Activated CD4-positive, alpha-beta T cell treated with anti-CD3 and anti-CD28 coated beads, Interleukin-2, amount 50 U/mL, for 1 hour (primary cell): ENCODE results near the gene MDC1.
"Not testable (repeated sequence)": the region's sequence is repeated elsewhere in the genome, so short reads cannot be mapped to it uniquely, and the experiment has no call there.

Experiments
- DNase-seq: peaks from one replicate; pipeline ENCODE4 v3.0.0-alpha.2; 2020

The MDC1 gene

DNA sequence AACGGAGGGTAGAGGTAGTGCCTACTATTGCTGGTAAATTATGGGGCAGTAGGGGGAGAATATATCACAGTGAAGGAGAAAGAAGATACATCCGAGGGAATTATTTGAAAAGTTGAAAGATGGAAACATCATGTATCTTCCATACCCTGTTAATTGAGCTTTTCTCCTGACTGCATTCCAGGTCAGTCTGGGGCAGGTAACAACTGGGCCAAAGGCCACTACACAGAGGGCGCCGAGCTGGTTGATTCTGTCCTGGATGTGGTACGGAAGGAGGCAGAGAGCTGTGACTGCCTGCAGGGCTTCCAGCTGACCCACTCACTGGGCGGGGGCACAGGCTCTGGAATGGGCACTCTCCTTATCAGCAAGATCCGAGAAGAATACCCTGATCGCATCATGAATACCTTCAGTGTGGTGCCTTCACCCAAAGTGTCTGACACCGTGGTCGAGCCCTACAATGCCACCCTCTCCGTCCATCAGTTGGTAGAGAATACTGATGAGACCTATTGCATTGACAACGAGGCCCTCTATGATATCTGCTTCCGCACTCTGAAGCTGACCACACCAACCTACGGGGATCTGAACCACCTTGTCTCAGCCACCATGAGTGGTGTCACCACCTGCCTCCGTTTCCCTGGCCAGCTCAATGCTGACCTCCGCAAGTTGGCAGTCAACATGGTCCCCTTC is 6.2 kb upstream of the MDC1 start:
- DNase-seq: not testable (repeated sequence)

DNA sequence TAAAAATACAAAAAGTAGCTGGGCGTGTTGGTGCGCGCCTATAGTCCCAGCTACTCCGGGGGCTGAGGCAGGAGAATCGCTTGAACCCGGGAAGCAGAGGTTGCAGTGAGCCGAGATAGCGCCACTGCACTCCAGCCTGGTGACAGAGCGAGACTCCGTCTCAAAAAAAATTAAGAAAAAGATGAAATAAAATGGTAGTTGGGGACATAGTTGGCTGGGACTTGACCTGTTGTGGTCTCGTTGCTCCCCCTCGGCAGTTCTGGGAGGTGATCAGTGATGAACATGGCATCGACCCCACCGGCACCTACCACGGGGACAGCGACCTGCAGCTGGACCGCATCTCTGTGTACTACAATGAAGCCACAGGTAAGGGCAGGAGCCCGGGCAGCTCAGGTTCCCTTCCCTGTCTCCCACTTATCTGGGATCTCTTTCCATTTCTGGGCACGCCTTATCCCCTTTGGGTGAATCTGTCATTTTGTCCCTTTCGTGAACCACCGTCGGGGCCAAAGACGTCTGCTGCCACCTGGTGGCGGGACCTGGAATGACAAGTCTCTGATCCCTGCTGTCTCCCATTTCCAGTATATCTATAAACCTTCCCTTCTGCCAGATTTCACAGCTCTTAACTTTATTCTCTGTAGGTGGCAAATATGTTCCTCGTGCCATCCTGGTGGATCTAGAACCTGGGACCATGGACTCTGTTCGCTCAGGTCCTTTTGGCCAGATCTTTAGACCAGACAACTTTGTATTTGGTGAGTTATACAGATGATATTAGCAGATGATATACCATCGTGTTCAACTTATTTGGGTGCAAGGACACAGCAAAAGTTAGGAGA is 5.4 kb upstream of the MDC1 start:
- peak; percentile 87 for DNase-seq

DNA sequence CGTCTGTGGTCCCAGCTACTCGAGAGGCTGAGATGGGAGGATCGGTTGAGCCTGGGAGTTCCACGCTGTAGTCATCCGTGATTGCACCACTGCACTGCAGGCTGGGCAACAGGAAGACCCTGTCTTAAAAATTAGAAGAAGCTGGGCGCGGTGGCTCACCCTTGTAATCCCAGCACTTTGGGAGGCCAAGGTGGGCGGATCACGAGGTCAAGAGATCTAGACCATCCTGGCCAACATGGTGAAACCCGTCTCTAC is 4.9 kb upstream of the MDC1 start:
- peak; percentile 21 for DNase-seq

DNA sequence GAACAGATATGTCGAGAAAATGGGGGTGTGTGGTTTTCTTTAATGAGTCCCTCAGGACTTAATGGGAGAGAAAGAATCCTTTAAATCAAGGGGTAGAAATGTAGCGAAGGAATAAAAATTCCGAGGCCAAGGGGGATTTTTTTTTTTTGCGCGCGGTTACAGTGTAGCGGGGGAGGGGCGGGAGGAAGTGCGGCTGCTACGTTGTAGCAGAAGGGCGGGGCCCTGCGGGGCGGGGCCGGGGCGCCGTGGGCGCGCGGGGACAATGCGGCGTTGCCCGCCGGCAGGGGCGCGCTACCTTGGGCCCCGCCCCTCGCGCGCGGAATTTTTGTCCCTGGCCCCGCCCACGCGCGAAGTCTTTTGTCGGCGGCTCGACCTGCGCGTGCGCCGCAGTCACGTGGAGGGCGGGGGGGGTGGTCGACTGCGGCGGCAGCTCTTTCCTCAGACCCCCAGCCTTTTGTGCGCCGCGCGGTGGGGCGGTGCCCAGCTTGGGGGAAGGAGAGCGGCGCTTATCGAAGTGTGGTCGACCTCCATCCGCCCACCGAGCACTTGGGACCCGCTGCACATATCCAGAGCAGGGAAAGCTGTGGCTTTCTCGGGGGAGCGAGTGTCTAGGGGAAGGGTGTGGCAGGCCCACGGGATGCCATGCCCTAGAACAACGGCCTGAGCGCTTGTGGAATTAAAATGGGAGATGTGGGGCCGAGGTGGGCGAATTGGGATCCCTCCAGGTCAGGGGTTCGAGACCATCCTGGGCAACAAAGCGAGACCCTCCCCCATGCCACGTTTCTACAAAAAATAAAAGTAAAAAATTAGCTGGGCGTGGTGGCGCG is 4.3 kb upstream of the MDC1 start:
- DNase-seq: peak; percentile 95

DNA sequence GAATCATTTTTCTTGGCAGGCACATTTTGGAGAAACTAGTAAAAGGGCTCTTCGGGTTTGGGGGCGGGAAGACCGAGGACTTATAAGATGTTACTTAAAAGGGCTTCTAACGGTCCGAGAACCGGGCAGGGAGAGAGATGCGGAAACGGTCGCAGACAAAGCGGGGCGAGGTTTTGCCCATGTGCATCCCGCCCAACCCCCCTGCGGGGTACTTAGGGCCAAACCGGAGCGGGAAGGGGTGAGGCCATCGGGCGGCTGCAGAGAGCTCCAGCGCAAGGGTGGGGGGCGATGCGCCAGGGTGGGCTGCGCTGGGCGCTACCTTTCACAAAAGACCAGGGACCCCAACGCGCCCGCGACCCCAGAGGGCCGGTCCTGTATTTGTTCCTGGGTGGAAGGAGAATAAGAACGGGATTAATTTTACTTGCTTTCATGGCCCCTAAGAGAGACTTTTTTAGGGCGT is 3.7 kb upstream of the MDC1 start:
- peak; percentile 51 for DNase-seq

DNA sequence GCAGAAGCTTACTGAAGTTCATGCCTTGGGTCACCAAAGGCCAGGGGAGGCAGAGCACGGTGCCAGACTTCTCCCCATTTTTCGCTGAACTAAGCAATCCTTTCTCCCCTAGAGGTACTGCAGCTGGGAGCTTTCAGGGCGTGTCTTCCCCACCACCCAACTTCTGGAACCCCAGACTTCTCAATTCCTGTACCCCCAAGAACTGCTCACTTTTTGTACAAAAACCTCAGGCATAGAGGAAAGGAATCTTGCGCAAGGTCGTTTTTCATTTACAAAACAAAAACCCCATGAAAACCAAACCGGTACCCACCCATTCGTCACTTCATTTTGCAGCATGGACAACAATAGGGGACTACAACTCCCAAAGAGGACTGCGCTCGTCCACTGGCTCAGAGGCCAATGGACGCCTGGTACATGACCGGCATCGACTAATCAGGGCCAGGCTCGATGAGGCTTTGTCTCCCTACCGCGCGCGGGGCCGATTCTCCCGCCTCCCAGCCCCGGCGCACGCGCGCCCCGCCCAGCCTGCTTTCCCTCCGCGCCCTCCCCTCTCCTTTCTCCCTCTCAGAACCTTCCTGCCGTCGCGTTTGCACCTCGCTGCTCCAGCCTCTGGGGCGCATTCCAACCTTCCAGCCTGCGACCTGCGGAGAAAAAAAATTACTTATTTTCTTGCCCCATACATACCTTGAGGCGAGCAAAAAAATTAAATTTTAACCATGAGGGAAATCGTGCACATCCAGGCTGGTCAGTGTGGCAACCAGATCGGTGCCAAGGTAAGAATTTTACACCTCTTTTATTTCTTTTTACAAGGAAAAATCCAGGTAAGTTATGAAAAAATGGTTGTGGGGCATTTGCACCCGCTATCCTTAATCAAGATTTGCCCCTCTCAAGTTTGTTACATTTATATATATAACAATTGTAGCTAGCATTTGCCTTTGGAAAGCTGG is 3.0 kb upstream of the MDC1 start, which contains the start of gene TUBB:
Gene TUBB (plus strand): TSS at position 562 of the 947 bp plus-strand sequence. CDS start 155 bp downstream, at position 717.
- peak; percentile 94 for DNase-seq

DNA sequence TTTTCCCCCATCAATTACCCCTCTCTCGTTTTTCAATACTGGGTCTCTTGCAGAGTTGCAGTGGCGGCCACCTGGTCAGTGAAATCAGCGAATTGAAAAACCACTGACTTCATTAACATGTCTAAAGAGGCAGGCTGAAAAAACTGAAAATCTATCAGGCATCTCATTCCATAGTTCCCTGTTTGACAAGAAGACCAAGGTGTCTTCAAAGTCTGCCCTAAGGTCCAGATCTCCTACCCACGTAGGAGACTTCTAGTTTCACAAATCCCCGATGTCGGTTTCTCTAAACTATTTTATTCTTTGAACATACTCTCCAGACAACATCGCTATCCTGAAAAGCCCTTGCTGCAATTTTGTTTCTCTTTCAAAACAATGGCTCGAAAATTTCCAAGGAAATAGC is 2.3 kb upstream of the MDC1 start:
- DNase-seq: no peak

DNA sequence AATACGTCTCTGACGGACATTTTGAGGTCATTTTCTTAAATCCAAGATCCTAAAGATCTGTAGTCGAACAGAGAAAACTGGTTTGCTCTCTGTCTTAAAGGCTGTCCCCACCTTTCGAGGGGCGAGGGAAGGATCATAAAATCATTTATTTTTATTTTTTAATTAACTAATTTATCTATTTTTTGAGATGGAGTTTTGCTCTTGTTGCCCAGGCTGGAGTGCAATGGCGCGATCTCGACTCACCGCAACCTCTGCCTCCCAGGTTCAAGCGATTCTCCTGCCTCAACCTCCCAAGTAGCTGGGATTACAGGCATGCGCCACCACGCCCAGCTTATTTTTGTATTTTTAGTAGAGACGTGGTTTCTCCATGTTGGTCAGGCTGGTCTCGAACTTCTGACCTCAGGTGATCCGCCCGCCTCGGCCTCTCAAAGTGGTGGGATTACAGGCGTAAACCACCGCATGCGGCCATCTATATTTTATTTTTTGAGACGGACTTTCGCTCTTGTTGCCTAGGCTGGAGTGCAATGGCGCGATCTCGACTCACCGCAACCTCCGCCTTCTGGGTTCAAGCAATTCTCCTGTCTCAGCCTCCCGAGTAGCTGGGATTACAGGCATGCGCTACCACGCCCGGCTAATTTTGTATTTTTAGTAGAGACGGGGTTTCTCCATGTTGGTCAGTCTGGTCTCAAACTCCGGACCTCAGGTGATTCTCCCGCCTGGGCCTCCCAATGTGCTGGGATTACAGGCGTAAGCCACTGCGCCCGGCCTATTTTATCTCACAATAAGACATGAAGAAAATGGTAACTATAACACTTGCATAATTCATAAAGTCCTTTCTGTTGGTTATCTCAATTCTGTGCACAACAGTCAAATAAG is 1.0 kb upstream of the MDC1 start:
- not testable (repeated sequence) for DNase-seq

DNA sequence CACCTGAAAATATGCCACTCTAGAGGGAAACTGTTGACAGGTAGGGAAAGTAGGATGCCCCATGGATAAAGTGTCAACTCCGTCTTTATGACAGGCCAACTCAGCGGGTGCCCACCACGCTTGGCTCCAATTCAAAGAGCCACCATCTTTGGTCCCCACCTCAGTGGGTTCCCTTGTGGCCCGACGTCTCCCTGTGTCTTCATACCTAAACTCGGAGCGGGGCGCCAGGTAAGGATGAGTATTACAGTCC is 277 bp downstream of the MDC1 start:
- DNase-seq: no peak

DNA sequence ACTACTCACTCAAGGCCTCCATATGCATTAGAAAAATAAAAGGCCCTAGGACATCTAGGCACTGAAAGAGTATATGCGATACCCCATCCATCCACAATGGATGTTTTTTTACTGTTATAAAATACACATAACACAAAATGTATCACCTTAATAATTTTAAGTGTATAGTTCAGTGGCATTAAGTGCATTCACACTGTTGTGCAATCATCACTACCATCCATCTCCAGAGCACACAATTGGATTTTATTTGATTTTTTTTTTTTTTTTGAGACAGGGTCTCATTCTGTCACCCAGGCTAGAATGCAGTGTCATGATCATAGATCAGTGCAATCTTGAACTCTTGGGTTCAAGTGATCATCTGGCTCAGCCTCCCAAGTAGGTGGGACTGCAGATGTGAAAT is 2.8 kb downstream of the MDC1 start:
- no peak for DNase-seq

DNA sequence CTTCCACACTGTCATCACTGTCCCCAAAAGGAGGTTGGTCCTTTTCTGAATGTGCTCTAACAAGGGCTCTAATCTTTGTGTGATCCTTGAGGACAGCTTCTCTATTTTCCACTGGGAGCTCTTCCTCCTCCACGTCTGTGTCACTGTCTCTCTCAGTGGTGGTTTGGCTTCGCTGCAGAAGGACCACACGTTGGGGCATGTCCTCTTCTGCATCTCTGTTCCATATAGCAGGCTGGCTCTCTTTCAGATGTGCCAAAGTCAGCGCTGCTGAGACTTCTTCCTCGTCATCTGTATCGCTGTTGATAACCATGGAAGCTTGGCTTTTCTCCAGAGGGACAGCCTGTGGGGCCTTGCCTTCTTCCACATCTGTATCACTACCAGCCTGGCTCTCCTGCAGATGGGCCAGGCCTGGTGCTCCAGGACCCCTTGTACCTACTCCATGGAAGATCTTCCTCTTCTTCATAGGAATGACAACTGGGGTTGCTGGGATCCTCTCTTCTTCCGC is 4.6 kb downstream of the MDC1 start:
- DNase-seq: no peak

DNA sequence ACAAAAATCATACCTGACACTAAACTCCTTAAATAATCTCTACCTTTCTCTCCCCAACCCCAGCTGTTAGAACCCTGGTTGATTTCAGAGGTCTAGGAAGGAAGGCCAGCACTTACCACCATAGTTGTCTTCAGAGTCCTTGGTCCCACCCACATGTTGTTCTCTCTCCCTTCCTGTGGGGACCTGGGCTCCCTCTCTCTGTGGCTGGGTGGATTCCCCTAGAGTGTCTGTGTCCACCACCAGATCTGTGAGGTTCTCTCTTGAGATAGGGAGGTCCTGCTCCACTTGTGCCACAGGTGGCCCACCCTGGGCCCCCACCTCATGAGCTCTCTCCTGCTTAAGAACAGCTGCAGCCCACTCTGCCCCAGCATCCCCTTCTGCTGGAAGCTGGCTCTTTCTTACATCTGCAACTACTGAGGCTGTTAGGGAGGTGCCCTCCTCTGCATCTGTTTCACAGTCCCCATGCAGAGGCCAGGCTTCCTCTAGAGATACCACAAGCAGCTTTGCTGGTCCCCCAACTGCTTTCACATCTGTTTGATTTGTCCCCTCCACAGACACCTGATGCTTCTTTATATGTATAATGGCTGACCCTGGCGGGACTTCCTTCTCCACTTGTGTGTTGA is 5.2 kb downstream of the MDC1 start:
- no peak for DNase-seq

DNA sequence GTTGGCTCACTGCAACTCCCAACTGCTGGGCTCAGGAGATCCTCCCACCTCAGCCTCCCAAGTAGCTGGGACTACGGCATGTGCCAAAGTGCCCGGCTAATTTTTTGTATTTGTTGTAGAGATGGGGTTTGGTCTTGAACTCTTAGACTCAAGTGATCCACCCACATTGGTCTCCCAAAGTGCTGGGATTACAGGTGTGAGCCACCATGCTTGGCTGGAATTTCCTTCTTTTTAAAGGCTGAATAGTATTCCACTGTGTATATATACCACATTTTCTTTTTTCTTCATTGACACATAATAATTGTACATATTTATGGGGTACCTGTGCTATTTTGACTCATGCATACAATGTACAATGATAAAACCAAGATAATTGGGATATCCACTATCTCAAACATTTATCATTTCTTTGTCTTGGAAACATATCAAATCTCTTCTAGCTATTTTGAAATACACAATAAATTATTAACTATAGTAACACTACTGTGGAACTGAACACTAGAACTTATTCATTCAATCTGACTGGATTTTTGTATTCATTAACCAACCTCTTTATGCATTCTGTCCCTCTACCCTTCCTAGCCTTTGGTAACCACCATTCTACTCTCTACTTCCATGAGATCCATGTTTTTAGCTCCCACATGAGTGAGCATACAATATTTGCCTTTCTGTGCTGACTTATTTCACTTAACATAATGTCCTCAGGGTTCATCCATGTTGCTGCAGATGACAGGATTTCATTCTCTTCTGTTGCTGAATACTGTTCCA is 7.8 kb downstream of the MDC1 start:
- no peak for DNase-seq

DNA sequence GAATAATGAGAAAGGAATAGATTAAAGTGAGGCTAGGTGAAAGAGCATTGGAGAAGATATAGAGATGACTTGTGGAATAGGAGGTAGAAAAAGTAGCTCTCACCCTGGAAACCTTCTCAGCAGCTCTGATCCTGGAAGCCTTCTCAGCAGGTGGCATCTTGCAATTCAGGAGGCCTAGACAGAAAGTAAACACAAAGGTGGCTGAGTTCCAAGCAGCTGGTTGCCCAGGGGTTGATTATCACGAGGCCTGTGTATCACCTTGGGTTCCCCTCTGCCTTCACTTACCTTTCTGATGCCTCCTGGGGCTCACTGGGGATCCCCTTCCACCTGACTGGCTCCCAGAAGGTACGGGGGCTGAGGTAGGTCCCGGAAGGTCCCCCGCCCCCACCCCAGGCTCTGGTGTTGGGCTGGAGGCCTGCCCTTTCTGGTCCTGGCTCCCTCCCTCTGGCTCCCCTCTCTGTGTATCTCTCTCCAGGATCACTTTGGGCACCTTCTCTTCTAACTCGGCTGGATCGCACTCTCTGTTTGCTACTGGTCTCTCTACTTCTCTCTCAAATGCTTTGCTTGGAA is 9.7 kb downstream of the MDC1 start:
- no peak for DNase-seq

DNA sequence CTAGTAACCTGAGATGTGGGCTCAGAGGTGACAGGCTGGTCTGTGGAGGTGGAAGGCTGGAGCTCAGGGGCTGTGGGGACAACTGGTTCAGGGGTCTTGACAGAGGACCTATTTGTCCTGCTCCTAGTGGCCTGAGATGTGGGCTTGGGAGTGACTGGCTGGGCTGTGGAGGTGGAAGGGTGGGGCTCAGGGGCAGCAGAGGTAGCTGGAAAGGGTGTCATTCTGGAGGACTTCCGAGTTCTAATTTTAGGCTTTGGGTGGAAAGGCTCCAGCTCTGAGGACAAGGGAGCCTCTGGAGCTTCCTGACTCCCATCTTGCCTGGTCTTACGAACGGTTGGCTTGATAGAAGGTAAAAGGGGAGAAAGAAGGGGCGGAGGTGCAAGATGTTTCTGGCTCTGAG is 11.5 kb downstream of the MDC1 start:
- no peak for DNase-seq

DNA sequence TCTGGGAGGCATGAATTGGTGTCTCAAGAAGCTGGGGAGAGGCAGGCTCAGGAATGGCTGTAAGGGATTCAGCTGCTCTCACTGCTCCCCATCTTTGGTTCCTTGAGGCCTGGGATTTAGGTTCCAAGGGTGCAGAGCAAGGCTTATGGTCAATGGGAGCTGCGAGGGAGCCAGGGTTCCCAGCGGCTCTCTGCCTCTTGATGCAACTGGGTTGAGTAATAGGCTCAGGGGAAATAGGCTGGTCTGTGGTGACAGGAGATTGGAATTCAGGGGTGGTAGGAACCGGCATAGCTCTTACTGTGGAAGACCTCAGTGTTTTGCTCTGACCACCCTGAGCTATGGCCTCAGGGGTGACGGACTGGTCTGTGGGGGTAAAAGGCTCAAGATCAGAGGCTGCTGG is 13.3 kb downstream of the MDC1 start:
- no peak for DNase-seq

DNA sequence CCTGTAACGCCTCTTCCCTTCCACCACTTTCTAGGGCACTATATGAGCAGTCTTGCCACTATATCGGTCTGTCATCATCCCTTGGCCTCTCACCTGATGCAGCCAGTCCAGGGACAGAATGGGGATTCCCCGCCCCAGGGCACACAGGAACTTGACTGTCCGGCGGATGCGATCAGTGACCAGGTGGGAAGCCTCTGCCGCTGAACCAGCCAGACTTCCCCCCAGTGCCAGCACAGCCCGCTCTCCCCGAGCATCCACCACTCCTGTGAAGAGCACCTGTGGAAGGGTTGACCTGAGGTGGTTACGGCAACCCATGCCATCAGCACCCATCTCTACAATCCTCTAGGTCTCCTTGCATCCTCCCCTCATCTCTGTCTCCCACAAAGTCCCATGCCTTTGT is 14.1 kb downstream of the MDC1 start:
- DNase-seq: no peak

DNA sequence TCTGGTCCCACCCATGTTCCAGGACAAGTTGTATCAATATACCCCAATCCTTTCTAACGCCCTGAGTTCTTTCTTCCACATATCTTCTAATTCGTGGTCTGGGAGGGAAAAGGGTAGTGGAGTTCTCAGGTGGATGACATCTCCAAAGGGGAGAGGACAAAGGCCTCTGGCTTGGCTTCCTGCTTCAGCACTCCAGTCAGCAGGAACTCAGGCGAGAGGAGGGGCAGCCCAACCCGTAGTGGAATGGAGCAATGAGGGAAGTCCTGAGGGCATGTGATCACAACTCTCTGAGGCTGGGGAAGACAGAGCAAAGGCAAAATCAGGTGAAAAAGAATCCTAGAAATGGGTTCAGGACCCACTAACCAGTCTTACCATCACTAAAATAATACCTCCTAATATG is 16.7 kb downstream of the MDC1 start:
- no peak for DNase-seq

DNA sequence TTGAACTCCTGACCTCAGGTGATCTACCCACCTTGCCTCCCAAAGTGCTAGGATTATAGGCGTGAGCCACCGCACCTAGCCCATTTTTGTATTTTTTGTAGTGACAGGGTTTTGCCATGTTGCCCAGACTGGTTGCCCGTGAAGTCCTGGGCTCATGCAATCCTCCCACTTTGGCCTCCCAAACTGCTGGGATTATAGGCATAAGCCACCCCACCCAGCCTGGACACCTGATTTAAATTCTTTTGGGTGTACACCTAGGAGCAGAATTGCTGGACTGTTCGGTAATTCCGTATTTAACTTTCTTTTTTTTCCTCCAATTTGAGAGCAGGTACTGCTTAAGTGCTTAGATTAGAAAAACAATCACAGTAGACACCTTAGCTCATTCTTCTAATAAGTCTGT is 20.6 kb downstream of the MDC1 start:
- DNase-seq: no peak
